Ishikawa (cell line): ENCODE results near the gene ATRNL1.

Source experiments
- CEBPB ChIP-seq: IDR thresholded peaks from 2 replicates; pipeline ENCODE4 v1.6.1; 2012
- REST ChIP-seq: IDR thresholded peaks from 2 replicates; pipeline ENCODE4 v1.6.1; 2012; ENCODE audit warnings: low read depth, mild to moderate bottlenecking
- YY1 ChIP-seq: IDR thresholded peaks from 2 replicates; pipeline ENCODE4 v1.6.1; 2012; ENCODE audit warnings: low read depth

- TF ChIP-seq YY1: no peak
- TF ChIP-seq REST: no peak
- no peak for TF ChIP-seq CEBPB
These were observed 870.7 kb downstream of the ATRNL1 start for GRCh38 chr10:115963848-115964247.
